Measurements from ENCODE around the gene MYO1E.
"Not testable (repeated sequence)": the region's sequence is repeated elsewhere in the genome, so short reads cannot be mapped to it uniquely, and the experiment has no call there.

The MYO1E gene

GRCh38 chr15:59166601-59167265, 205.9 kb downstream of the MYO1E start:
- Histone ChIP-seq H3K27me3 (ENCODE audit: control insufficient read depth in 1 of 2, insufficient read depth in 2 of 2, low read length in 2 of 2) (no peaks in the 10 kb centered on the region), H3K4me1 (ENCODE audit: control insufficient read depth, insufficient read depth, low read length) (peaks cover 11% of the 10 kb centered on the region), H3K4me3 (ENCODE audit: low read length in 2 of 2) (no peak overlapping the region), H3K9me3 (ENCODE audit: control insufficient read depth in 2 of 2, low read length in 2 of 2) (no peaks in the 10 kb centered on the region), H3K9ac (ENCODE audit: low read length in 2 of 2) (no peak overlapping the region), H3K36me3 (ENCODE audit: control insufficient read depth in 2 of 2, insufficient read depth in 2 of 2, low read length in 2 of 2) (peaks cover 0 to 15% of the 10 kb centered on the region in 2 donors), H3K27ac (ENCODE audit: low read length) (no peak overlapping the region)

- Histone ChIP-seq H3K9ac (ENCODE audit: low read length in 2 of 2) (no peak overlapping the region), H3K27ac (ENCODE audit: low read length) (no peak overlapping the region), H3K4me1 (ENCODE audit: control insufficient read depth, insufficient read depth, low read length) (peaks cover 11% of the 10 kb centered on the region), H3K36me3 (ENCODE audit: control insufficient read depth in 2 of 2, insufficient read depth in 2 of 2, low read length in 2 of 2) (peaks cover 4 to 14% of the 10 kb centered on the region in 2 donors), H3K27me3 (ENCODE audit: control insufficient read depth in 1 of 2, insufficient read depth in 2 of 2, low read length in 2 of 2) (no peaks in the 10 kb centered on the region), H3K4me3 (ENCODE audit: low read length in 2 of 2) (no peak overlapping the region), H3K9me3 (ENCODE audit: control insufficient read depth in 2 of 2, low read length in 2 of 2) (no peaks in the 10 kb centered on the region)
Measured at GRCh38 chr15:59166166-59166565, 206.5 kb downstream of the MYO1E start.

DNA sequence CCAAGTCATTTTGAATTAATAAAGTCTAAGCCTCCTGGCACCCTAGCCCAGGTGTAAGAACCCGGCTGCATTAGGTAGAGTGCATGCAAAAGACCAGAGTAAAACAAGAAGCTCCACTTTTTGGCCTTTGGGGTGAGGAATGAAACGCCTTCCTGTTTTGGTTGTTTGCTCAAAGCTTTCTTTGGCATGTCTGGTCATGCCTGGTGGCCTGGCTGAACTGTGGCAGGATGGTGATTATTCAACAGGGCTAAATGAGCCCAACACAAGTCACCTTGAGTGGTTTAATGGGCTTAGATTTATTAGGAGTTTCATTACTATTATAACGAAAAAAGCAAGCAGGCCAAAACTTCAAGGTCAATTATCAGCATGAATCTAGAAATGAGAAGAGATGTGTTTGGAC, 206.9 kb downstream of the MYO1E start:
- Histone ChIP-seq H3K27ac (ENCODE audit: low read length) (no peak overlapping the region), H3K4me3 (ENCODE audit: low read length in 2 of 2) (no peak overlapping the region), H3K27me3 (ENCODE audit: control insufficient read depth in 1 of 2, insufficient read depth in 2 of 2, low read length in 2 of 2) (no peaks in the 10 kb centered on the region), H3K9me3 (ENCODE audit: control insufficient read depth in 2 of 2, low read length in 2 of 2) (no peaks in the 10 kb centered on the region), H3K9ac (ENCODE audit: low read length in 2 of 2) (no peak overlapping the region), H3K36me3 (ENCODE audit: control insufficient read depth in 2 of 2, insufficient read depth in 2 of 2, low read length in 2 of 2) (peaks cover 8 to 16% of the 10 kb centered on the region in 2 donors), H3K4me1 (ENCODE audit: control insufficient read depth, insufficient read depth, low read length) (peaks cover 11% of the 10 kb centered on the region)

GRCh38 chr15:59162080-59162479, 210.6 kb downstream of the MYO1E start:
- not testable (repeated sequence) for H3K9ac ChIP-seq (ENCODE audit: low read length in 2 of 2); H3K9me3 ChIP-seq (ENCODE audit: control insufficient read depth in 2 of 2, low read length in 2 of 2); H3K27me3 ChIP-seq (ENCODE audit: control insufficient read depth in 1 of 2, insufficient read depth in 2 of 2, low read length in 2 of 2); H3K4me3 ChIP-seq (ENCODE audit: low read length in 2 of 2); H3K27ac ChIP-seq (ENCODE audit: low read length); H3K4me1 ChIP-seq (ENCODE audit: control insufficient read depth, insufficient read depth, low read length)
- H3K36me3 ChIP-seq (ENCODE audit: control insufficient read depth in 2 of 2, insufficient read depth in 2 of 2, low read length in 2 of 2) = peaks cover 26 to 28% of the 10 kb centered on the region in 2 donors

- Histone ChIP-seq H3K4me3 (ENCODE audit: low read length in 2 of 2) (no peak overlapping the region), H3K4me1 (ENCODE audit: control insufficient read depth, insufficient read depth, low read length) (peaks cover 2% of the 10 kb centered on the region), H3K27me3 (ENCODE audit: control insufficient read depth in 1 of 2, insufficient read depth in 2 of 2, low read length in 2 of 2) (no peaks in the 10 kb centered on the region), H3K27ac (ENCODE audit: low read length) (no peak overlapping the region), H3K36me3 (ENCODE audit: control insufficient read depth in 2 of 2, insufficient read depth in 2 of 2, low read length in 2 of 2) (peaks cover 26 to 29% of the 10 kb centered on the region in 2 donors), H3K9me3 (ENCODE audit: control insufficient read depth in 2 of 2, low read length in 2 of 2) (no peaks in the 10 kb centered on the region), H3K9ac (ENCODE audit: low read length in 2 of 2) (no peak overlapping the region)
Measured at GRCh38 chr15:59160880-59161593, 211.6 kb downstream of the MYO1E start.

DNA sequence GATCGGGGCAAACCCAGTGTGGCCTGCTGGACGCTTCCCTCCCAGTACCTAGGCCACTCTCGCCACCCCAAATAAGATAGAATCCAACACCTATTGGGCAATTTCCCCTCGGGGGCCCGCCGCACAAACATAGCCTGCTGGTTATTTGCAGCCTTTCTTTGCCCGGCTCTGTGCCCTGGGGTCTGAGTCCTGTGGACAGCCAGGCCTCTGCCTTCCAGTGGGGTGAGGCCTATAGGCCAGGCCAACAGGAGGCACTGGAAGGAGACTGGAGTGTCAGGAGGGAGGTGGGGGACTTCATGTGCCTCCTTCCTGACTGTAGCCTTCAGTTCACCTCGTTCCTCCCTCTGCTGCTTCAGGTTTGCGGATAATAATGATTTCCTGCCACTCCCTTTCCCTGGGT, 213.5 kb downstream of the MYO1E start:
- Histone ChIP-seq H3K4me1 (ENCODE audit: control insufficient read depth, insufficient read depth, low read length) (peaks cover 2% of the 10 kb centered on the region), H3K9ac (ENCODE audit: low read length in 2 of 2) (no peak overlapping the region), H3K4me3 (ENCODE audit: low read length in 2 of 2) (no peak overlapping the region), H3K36me3 (ENCODE audit: control insufficient read depth in 2 of 2, insufficient read depth in 2 of 2, low read length in 2 of 2) (peaks cover 26 to 31% of the 10 kb centered on the region in 2 donors), H3K27ac (ENCODE audit: low read length) (no peak overlapping the region), H3K9me3 (ENCODE audit: control insufficient read depth in 2 of 2, low read length in 2 of 2) (no peaks in the 10 kb centered on the region), H3K27me3 (ENCODE audit: control insufficient read depth in 1 of 2, insufficient read depth in 2 of 2, low read length in 2 of 2) (no peaks in the 10 kb centered on the region)

GRCh38 chr15:59158701-59159034, 214.0 kb downstream of the MYO1E start:
- no peak overlapping the region for H3K4me3 ChIP-seq (ENCODE audit: low read length in 2 of 2)
- peaks cover 2% of the 10 kb centered on the region for H3K4me1 ChIP-seq (ENCODE audit: control insufficient read depth, insufficient read depth, low read length)
- H3K36me3 ChIP-seq (ENCODE audit: control insufficient read depth in 2 of 2, insufficient read depth in 2 of 2, low read length in 2 of 2) = peaks cover 30 to 34% of the 10 kb centered on the region in 2 donors

GRCh38 chr15:59157840-59158700, 214.6 kb downstream of the MYO1E start:
- no peak overlapping the region for H3K27ac ChIP-seq (ENCODE audit: low read length)
- H3K4me3 ChIP-seq (ENCODE audit: low read length in 2 of 2) = no peak overlapping the region
- peaks cover 34 to 40% of the 10 kb centered on the region in 2 donors for H3K36me3 ChIP-seq (ENCODE audit: control insufficient read depth in 2 of 2, insufficient read depth in 2 of 2, low read length in 2 of 2)
- H3K27me3 ChIP-seq (ENCODE audit: control insufficient read depth in 1 of 2, insufficient read depth in 2 of 2, low read length in 2 of 2) = no peaks in the 10 kb centered on the region
- no peak overlapping the region for H3K9ac ChIP-seq (ENCODE audit: low read length in 2 of 2)
- no peaks in the 10 kb centered on the region for H3K9me3 ChIP-seq (ENCODE audit: control insufficient read depth in 2 of 2, low read length in 2 of 2)
- peaks cover 2% of the 10 kb centered on the region for H3K4me1 ChIP-seq (ENCODE audit: control insufficient read depth, insufficient read depth, low read length)

More at GRCh38 chr15:59158701-59159034, 214.0 kb downstream of the MYO1E start:
- H3K9me3 ChIP-seq (ENCODE audit: control insufficient read depth in 2 of 2, low read length in 2 of 2) = no peaks in the 10 kb centered on the region
- no peak overlapping the region for H3K9ac ChIP-seq (ENCODE audit: low read length in 2 of 2)
- no peak overlapping the region for H3K27ac ChIP-seq (ENCODE audit: low read length)
- H3K27me3 ChIP-seq (ENCODE audit: control insufficient read depth in 1 of 2, insufficient read depth in 2 of 2, low read length in 2 of 2) = no peaks in the 10 kb centered on the region

- Histone ChIP-seq H3K27ac (ENCODE audit: low read length) (no peak overlapping the region), H3K36me3 (ENCODE audit: control insufficient read depth in 2 of 2, insufficient read depth in 2 of 2, low read length in 2 of 2) (peaks cover 41 to 46% of the 10 kb centered on the region in 2 donors), H3K27me3 (ENCODE audit: control insufficient read depth in 1 of 2, insufficient read depth in 2 of 2, low read length in 2 of 2) (no peaks in the 10 kb centered on the region), H3K9ac (ENCODE audit: low read length in 2 of 2) (no peak overlapping the region), H3K4me1 (ENCODE audit: control insufficient read depth, insufficient read depth, low read length) (peaks cover 2% of the 10 kb centered on the region), H3K9me3 (ENCODE audit: control insufficient read depth in 2 of 2, low read length in 2 of 2) (no peaks in the 10 kb centered on the region), H3K4me3 (ENCODE audit: low read length in 2 of 2) (no peak overlapping the region)
Measured at GRCh38 chr15:59157396-59157795, 215.3 kb downstream of the MYO1E start.

DNA sequence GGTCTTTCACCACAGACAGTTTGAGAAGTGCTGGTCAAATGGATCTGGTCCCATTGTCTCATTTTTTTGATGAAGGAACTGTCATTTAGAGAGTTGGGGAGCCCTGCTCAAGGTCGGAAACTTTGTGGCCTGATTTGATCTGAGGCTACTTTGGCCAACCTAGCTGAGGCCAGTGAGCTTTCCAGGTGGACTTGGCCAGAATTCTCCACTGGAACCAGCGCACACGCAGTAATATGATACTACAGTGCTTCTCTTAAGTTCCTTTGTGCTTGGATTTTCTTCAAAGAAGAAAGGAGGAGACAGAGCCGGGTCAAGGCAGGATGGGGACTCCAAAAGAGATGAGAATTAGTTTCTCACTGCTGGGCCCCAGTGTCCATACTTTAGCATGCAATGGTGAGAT, 217.2 kb downstream of the MYO1E start:
- Histone ChIP-seq H3K9ac (ENCODE audit: low read length in 2 of 2) (no peak overlapping the region), H3K36me3 (ENCODE audit: control insufficient read depth in 2 of 2, insufficient read depth in 2 of 2, low read length in 2 of 2) (peaks cover 36 to 45% of the 10 kb centered on the region in 2 donors), H3K27me3 (ENCODE audit: control insufficient read depth in 1 of 2, insufficient read depth in 2 of 2, low read length in 2 of 2) (no peaks in the 10 kb centered on the region), H3K9me3 (ENCODE audit: control insufficient read depth in 2 of 2, low read length in 2 of 2) (no peaks in the 10 kb centered on the region), H3K27ac (ENCODE audit: low read length) (no peak overlapping the region), H3K4me3 (ENCODE audit: low read length in 2 of 2) (no peak overlapping the region), H3K4me1 (ENCODE audit: control insufficient read depth, insufficient read depth, low read length) (peaks cover 5% of the 10 kb centered on the region)

All from stomach smooth muscle (tissue), 2 donors.